Natural killer cell (primary cell): ENCODE results near the gene CCDC66. TPM values are rescaled to one million over a fixed set of nuclear protein-coding genes. Genes with fewer than 3 reads are reported as not detected.

Experiments used
- ATAC-seq, 3 donors: fragments of 150-1000 bp in 2 of 3; fragments of 200-7000 bp in 1 of 3; cut with Tn5 transposase; 1 replicate in 1 of 3; 2 replicates in 2 of 3; pipeline ENCODE4 v1.10.0; 2021; ENCODE audit warnings: mild to moderate bottlenecking in 2 of 3, moderate library complexity in 2 of 3
- DNase-seq, 2 donors: peaks; one replicate each; pipeline versions ENCODE4 v3.0.0 to v3.0.0-alpha.2; 2013 to 2021; ENCODE audit warnings: mixed read lengths in 1 of 2
- H3K27ac ChIP-seq: one replicate; pipeline ENCODE4 v1.5.1; 2013; ENCODE audit warnings: mild to moderate bottlenecking, low read length
- H3K27me3 ChIP-seq: one replicate; pipeline ENCODE4 v1.6.1; 2013; ENCODE audit warnings: low read length; ENCODE audit not compliant: control insufficient read depth, insufficient read depth
- H3K36me3 ChIP-seq: one replicate; pipeline ENCODE4 v1.6.1; 2013; ENCODE audit warnings: low read length; ENCODE audit not compliant: control insufficient read depth, insufficient read depth
- H3K4me1 ChIP-seq: one replicate; pipeline ENCODE4 v1.6.1; 2013; ENCODE audit warnings: low read length; ENCODE audit not compliant: control insufficient read depth, insufficient read depth
- H3K4me3 ChIP-seq: one replicate; pipeline ENCODE4 v1.5.1; 2013; ENCODE audit warnings: low read length
- H3K9me3 ChIP-seq: one replicate; pipeline ENCODE4 v1.6.1; 2013; ENCODE audit warnings: low read length; ENCODE audit not compliant: control insufficient read depth, insufficient read depth
- H3K27ac Mint-ChIP-seq, 2 donors: one replicate each; pipeline ENCODE4 v1.8.0; 2022; ENCODE audit warnings: mild to moderate bottlenecking in 2 of 2, mixed read lengths in 2 of 2, moderate library complexity in 1 of 2
- H3K27me3 Mint-ChIP-seq, 2 donors: one replicate each; pipeline ENCODE4 v1.8.0; 2022; ENCODE audit warnings: low read depth in 2 of 2, mixed read lengths in 2 of 2
- H3K36me3 Mint-ChIP-seq: one replicate; pipeline ENCODE4 v1.8.0; 2022; ENCODE audit warnings: mixed read lengths
- H3K4me1 Mint-ChIP-seq, 2 donors: one replicate each; pipeline ENCODE4 v1.8.0; 2022; ENCODE audit warnings: mixed read lengths in 2 of 2
- H3K4me3 Mint-ChIP-seq: one replicate; pipeline ENCODE4 v1.8.0; 2022; ENCODE audit warnings: mild to moderate bottlenecking, moderate library complexity, mixed read lengths
- H3K9me3 Mint-ChIP-seq, 2 donors: one replicate each; pipeline ENCODE4 v1.8.0; 2022; ENCODE audit warnings: mixed read lengths in 2 of 2
- WGBS: methylation state at CpG from one replicate; pipeline ENCODE4 v1.1.7; 2013; ENCODE audit warnings: missing lambda C conversion rate; ENCODE audit not compliant: insufficient coverage; 5-methylcytosine and 5-hydroxymethylcytosine counted together
- intact Hi-C: fragments of 100-400 bp; cut with micrococcal nuclease; formaldehyde crosslinking; loops from one replicate; pipeline ENCODE4 v1.14.2; 2022
- total RNA-seq, 4 donors: library from RNA; stranded (reverse); fragments of 120-200 nt in 1 of 4; gene quantifications; one replicate each; pipeline versions ENCODE4 v1.2.3 to v1.2.4, GENCODE V29; 2013 to 2022
- TF ChIP-seq, protein P1 (sequence below): fragments of 200-600 bp; IDR thresholded peaks from one replicate; pipeline ENCODE4 v1.8.0; 2022; ENCODE audit warnings: antibody characterized with exemption

Gene CCDC66
- 10 to 100 TPM; 25.5 to 36.0 (median 35.0) TPM for total RNA-seq
- 74.3 TPM for total RNA-seq (2013)

- Histone ChIP-seq H3K4me3 (peak within 1 kb of the TSS; percentile 87), H3K27me3 (no peaks in the 10 kb centered on the region), H3K4me1 (peaks cover 3% of the 10 kb centered on the region), H3K36me3 (peaks cover 16% of the 10 kb centered on the region), H3K9me3 (no peaks in the 10 kb centered on the region), H3K27ac (peak within 1 kb of the TSS; percentile 90)
- Mint-ChIP-seq H3K27me3 (peaks cover 8 to 28% of the 10 kb centered on the region in 2 donors), H3K9me3 (no peaks in the 10 kb centered on the region), H3K4me1 (peaks cover 28 to 30% of the 10 kb centered on the region in 2 donors), H3K27ac (peak within 1 kb of the TSS; percentile 95 to 100), H3K4me3 (peak within 1 kb of the TSS; percentile 98), H3K36me3 (peaks cover 7% of the 10 kb centered on the region)
- WGBS, result 0% methylated on average over 52 of the region's 54 CpGs
- intact Hi-C loops, result loop anchor here (5.0 kb wide), 2 partner anchors 245 to 430 kb away; partner anchors contain the start of gene ARHGEF3
- ATAC-seq (peak; percentile 96 to 98 (median 97)), DNase-seq (peak; percentile 89 to 96)
- TF ChIP-seq, protein P1, sequence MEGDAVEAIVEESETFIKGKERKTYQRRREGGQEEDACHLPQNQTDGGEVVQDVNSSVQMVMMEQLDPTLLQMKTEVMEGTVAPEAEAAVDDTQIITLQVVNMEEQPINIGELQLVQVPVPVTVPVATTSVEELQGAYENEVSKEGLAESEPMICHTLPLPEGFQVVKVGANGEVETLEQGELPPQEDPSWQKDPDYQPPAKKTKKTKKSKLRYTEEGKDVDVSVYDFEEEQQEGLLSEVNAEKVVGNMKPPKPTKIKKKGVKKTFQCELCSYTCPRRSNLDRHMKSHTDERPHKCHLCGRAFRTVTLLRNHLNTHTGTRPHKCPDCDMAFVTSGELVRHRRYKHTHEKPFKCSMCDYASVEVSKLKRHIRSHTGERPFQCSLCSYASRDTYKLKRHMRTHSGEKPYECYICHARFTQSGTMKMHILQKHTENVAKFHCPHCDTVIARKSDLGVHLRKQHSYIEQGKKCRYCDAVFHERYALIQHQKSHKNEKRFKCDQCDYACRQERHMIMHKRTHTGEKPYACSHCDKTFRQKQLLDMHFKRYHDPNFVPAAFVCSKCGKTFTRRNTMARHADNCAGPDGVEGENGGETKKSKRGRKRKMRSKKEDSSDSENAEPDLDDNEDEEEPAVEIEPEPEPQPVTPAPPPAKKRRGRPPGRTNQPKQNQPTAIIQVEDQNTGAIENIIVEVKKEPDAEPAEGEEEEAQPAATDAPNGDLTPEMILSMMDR, result peak; percentile 66
Measured at GRCh38 chr3:56556908-56557830, at the start of gene CCDC66. CCDC66 (plus strand) TSS chr3:56557175; CDS start chr3:56557243, 68 bp downstream.

- Histone ChIP-seq H3K27ac (no peak overlapping the region), H3K4me3 (no peak overlapping the region), H3K27me3 (no peaks in the 10 kb centered on the region), H3K4me1 (no peaks in the 10 kb centered on the region), H3K9me3 (no peaks in the 10 kb centered on the region), H3K36me3 (no peaks in the 10 kb centered on the region)
- ATAC-seq (no peak), DNase-seq (no peak)
- Mint-ChIP-seq H3K9me3 (no peaks in the 10 kb centered on the region), H3K27ac (no peak overlapping the region), H3K36me3 (no peaks in the 10 kb centered on the region), H3K4me3 (no peak overlapping the region), H3K4me1 (no peaks in the 10 kb centered on the region), H3K27me3 (peaks cover 25 to 34% of the 10 kb centered on the region in 2 donors)
- TF ChIP-seq, protein P1, result no peak
- intact Hi-C loops, result no loop called here
- WGBS, result 60% methylated on average over 1 of the region's 1 CpG
Measured at GRCh38 chr3:56519641-56520040, 37.3 kb upstream of the CCDC66 start.

GRCh38 chr3:56522374-56522773, 34.6 kb upstream of the CCDC66 start:
- DNase-seq, result no peak
- TF ChIP-seq, protein P1, result no peak
- H3K36me3 Mint-ChIP-seq, result no peaks in the 10 kb centered on the region
- no peaks in the 10 kb centered on the region for H3K9me3 Mint-ChIP-seq
- H3K4me3 Mint-ChIP-seq, result no peak overlapping the region
- Histone ChIP-seq H3K4me1 (no peaks in the 10 kb centered on the region), H3K4me3 (no peak overlapping the region), H3K27me3 (no peaks in the 10 kb centered on the region), H3K27ac (no peak overlapping the region), H3K36me3 (no peaks in the 10 kb centered on the region), H3K9me3 (no peaks in the 10 kb centered on the region)
- intact Hi-C loops, result no loop called here
- H3K4me1 Mint-ChIP-seq, result no peaks in the 10 kb centered on the region
- H3K27me3 Mint-ChIP-seq, result peaks cover 21 to 27% of the 10 kb centered on the region in 2 donors
- no peak for ATAC-seq
- WGBS, result 68% methylated on average over 7 of the region's 7 CpGs
- H3K27ac Mint-ChIP-seq, result no peak overlapping the region
